ENCODE measurements around the gene FTO. TPM values are rescaled to one million over a fixed set of nuclear protein-coding genes. Genes with fewer than 3 reads are reported as not detected.

The FTO gene
- total and polyA plus RNA-seq, 2 of the 8 experiments (the other 6 are each of a cell fraction or from before 2014, with no cell fraction given), result 34.5 to 59.8 TPM

DNA sequence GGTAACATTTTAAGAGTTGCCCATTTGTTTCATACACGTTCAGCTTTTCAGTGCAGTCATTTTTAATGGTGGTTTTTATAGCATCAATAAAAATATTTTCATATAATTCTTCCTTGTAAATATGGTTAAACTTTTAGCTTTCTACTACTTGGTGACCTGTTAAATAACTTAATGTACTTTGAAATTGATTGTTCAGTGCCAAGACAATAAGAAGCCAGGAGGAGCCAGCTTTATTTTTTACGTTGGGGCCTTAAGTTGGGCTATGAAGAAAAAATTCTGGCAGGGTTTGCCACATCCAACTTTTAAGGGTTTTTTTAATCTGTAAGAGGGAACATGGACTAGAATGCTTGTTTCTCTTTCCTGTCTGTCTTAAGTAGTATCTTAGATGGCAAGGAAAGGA lies 284.2 kb downstream of the FTO start:
- no peak overlapping the region for H3K14ac ChIP-seq (ENCODE audit: insufficient read length)
- H2BK20ac ChIP-seq (ENCODE audit: low read length), result no peak overlapping the region
- H2BK15ac ChIP-seq (ENCODE audit: low read length), result no peak overlapping the region
- no peak overlapping the region for H3K23ac ChIP-seq (ENCODE audit: insufficient read length)
- no peaks in the 10 kb centered on the region for H3K23me2 ChIP-seq (ENCODE audit: low read depth, low read length)
- no peaks in the 10 kb centered on the region for H3K36me3 ChIP-seq (ENCODE audit: control insufficient read depth in 2 of 4, insufficient read depth in 4 of 4, low read length in 3 of 4)
- H3K27ac ChIP-seq (ENCODE audit: low read depth, low read length), result no peak overlapping the region
- ChIA-PET POLR2A (ENCODE audit: partially characterized antibody) (no interaction called here), CTCF (ENCODE audit: partially characterized antibody) (no interaction called here)
- no peak overlapping the region for H3K18ac ChIP-seq (ENCODE audit: extremely low read depth, low read length)
- H3K9me3 ChIP-seq (ENCODE audit: insufficient read depth in 2 of 2, low read depth in 1 of 2, low read length in 1 of 2), result no peaks in the 10 kb centered on the region
- no peak overlapping the region for H4K8ac ChIP-seq (ENCODE audit: extremely low read depth, insufficient read depth, low read length)
- no peak overlapping the region for H4K91ac ChIP-seq (replicated peaks; ENCODE audit: insufficient read length, low read length)
- H2AFZ ChIP-seq (ENCODE audit: low read length), result no peak overlapping the region
- no peak overlapping the region for H3K4me3 ChIP-seq (ENCODE audit: extremely low read depth in 1 of 4, insufficient read depth in 2 of 4, low read depth in 3 of 4, low read length in 4 of 4)
- no peaks in the 10 kb centered on the region for H3K79me1 ChIP-seq (ENCODE audit: low read depth, low read length)
- no peak overlapping the region for H2BK12ac ChIP-seq (ENCODE audit: low read depth, low read length)
- H3K4me2 ChIP-seq (ENCODE audit: insufficient read depth in 1 of 2, low read depth in 2 of 2, low read length in 2 of 2), result no peak overlapping the region
- no peak overlapping the region for H3K9ac ChIP-seq (replicated peaks in 1 of 4; ENCODE audit: extremely low read depth in 1 of 4, low read depth in 3 of 4, low read length in 3 of 4)
- H3K79me2 ChIP-seq (ENCODE audit: control insufficient read depth in 1 of 2, insufficient read depth in 2 of 2, low read length in 2 of 2), result no peaks in the 10 kb centered on the region
- TF ChIP-seq SRF (IDR thresholded peaks at IDR 0.05; ENCODE audit: low read depth, low read length) (no peak), SP2 (IDR thresholded peaks at IDR 0.05; ENCODE audit: low read length) (no peak), CBX5 (IDR thresholded peaks at IDR 0.05; ENCODE audit: low read depth, low read length) (no peak), SP1 (IDR thresholded peaks at IDR 0.05; ENCODE audit: low read depth, low read length) (no peak), JUND (IDR thresholded peaks at IDR 0.05; ENCODE audit: low read length) (no peak), POLR2AphosphoS5 (IDR thresholded peaks at IDR 0.05; ENCODE audit: low read depth, low read length) (no peak), CBX8 (IDR thresholded peaks at IDR 0.05; ENCODE audit: borderline replicate concordance, low read depth, low read length) (no peak), POU5F1 (IDR thresholded peaks at IDR 0.05; ENCODE audit: low read depth, low read length) (no peak), GABPA (IDR thresholded peaks at IDR 0.05; ENCODE audit: borderline replicate concordance, insufficient read depth, low read length) (no peak), TBP (IDR thresholded peaks at IDR 0.05; ENCODE audit: low read depth, low read length) (no peak)
- H3K4me1 ChIP-seq (replicated peaks in 1 of 4; ENCODE audit: control insufficient read depth in 3 of 4, insufficient read depth in 4 of 4, low read length in 3 of 4), result peaks cover 0 to 15% (median 4%) of the 10 kb centered on the region in 4 experiments; a peak in 3 of 7 replicates
- H4K5ac ChIP-seq (ENCODE audit: insufficient read length, low read depth, low read length), result no peak overlapping the region
- FAIRE-seq, result no peak
- no peak for DNase-seq (ENCODE audit: low read depth in 1 of 2, low spot score in 2 of 2)
- no peaks in the 10 kb centered on the region for H3K27me3 ChIP-seq (replicated peaks in 1 of 4; ENCODE audit: control insufficient read depth in 3 of 4, extremely low read depth in 1 of 4, insufficient read depth in 3 of 4, low read length in 3 of 4)
- H4K20me1 ChIP-seq (replicated peaks in 1 of 2; ENCODE audit: control insufficient read depth in 1 of 2, insufficient read depth in 2 of 2, low read length in 2 of 2), result no peaks in the 10 kb centered on the region
- no peak overlapping the region for H3K56ac ChIP-seq (replicated peaks; ENCODE audit: insufficient read length, low read depth, low read length)
- no peak overlapping the region for H2BK5ac ChIP-seq (ENCODE audit: low read depth, low read length)
- no peak overlapping the region for H2BK120ac ChIP-seq (replicated peaks; ENCODE audit: low read depth, low read length)
- WGBS, 2 experiments (ENCODE audit: extremely low coverage in 1 of 2, insufficient coverage in 1 of 2, insufficient read length in 1 of 2, insufficient replicate concordance in 2 of 2, low coverage in 1 of 2, low lambda C conversion rate in 2 of 2, missing lambda C conversion rate in 1 of 2), result 90% methylated on average over 2 of the region's 2 CpGs; no CpG with 5 or more reads in 1 of the 2 experiments
- H3K4ac ChIP-seq (replicated peaks; ENCODE audit: insufficient read length, low read depth, low read length), result no peak overlapping the region
- no peak overlapping the region for H2AK5ac ChIP-seq (ENCODE audit: low read depth, low read length)

All from H1 (cell line).